IPS-18a (cell line): ENCODE data around the gene CTBP2.
"Not testable (repeated sequence)": the region's sequence is repeated elsewhere in the genome, so short reads cannot be mapped to it uniquely, and the experiment has no call there.

ENCODE experiments used
- H3K27ac ChIP-seq: one replicate; pipeline ENCODE4 v1.5.1; 2013; ENCODE audit warnings: low read length
- H3K27me3 ChIP-seq: one replicate; pipeline ENCODE4 v1.6.1; 2013; ENCODE audit warnings: mild to moderate bottlenecking, low read length; ENCODE audit not compliant: control insufficient read depth, insufficient read depth
- H3K36me3 ChIP-seq: one replicate; pipeline ENCODE4 v1.6.1; 2013; ENCODE audit warnings: low read depth, low read length; ENCODE audit not compliant: control insufficient read depth
- H3K4me1 ChIP-seq: one replicate; pipeline ENCODE4 v1.6.1; 2013; ENCODE audit warnings: low read depth, low read length; ENCODE audit not compliant: control insufficient read depth
- H3K4me3 ChIP-seq: one replicate; pipeline ENCODE4 v1.5.1; 2013; ENCODE audit warnings: low read length
- H3K9ac ChIP-seq: one replicate; pipeline ENCODE4 v1.6.1; 2013; ENCODE audit warnings: mild to moderate bottlenecking, low read length, moderate library complexity
- H3K9me3 ChIP-seq: one replicate; pipeline ENCODE4 v1.6.1; 2013; ENCODE audit warnings: low read depth, low read length; ENCODE audit not compliant: control insufficient read depth

CTBP2 gene

GRCh38 chr10:125085258-125086054 is 74.9 kb downstream of the CTBP2 start:
- Histone ChIP-seq H3K9ac (no peak overlapping the region), H3K27me3 (no peaks in the 10 kb centered on the region), H3K4me1 (no peaks in the 10 kb centered on the region), H3K27ac (peak overlapping the region; percentile 14), H3K4me3 (no peak overlapping the region), H3K36me3 (peaks cover 33% of the 10 kb centered on the region), H3K9me3 (no peaks in the 10 kb centered on the region)

DNA sequence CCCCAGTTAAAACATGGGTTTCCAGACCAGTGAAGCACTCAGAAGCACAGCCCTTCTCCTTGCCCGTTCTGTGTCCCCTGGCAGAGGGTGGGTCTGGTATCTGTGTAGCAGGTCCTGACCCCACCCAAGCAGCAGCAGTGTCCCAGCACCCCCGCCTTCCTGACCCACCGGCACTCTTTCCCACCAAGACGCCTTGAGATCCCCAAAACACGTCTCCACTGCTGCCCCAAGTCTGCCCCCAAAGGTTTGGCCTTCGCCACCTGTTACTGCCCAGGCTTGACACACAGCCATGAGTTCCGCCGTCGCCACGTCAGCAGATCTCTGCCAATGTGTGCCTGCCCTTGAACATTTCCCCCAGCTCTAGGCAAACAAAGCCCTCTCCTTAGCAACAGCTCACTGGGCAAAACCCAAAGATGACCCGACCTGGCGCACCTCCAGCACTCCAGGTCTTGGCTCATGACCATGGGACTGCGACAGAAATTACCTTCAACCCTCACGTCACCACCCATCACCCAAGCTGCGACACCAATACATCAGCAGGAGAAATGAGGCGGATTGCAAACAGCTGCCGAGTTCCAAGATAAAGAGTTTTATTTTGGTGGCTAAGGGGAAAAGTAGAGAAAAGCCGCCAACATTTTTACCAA is 75.6 kb downstream of the CTBP2 start:
- Histone ChIP-seq H3K9ac (no peak overlapping the region), H3K9me3 (no peaks in the 10 kb centered on the region), H3K4me1 (no peaks in the 10 kb centered on the region), H3K4me3 (no peak overlapping the region), H3K27ac (no peak overlapping the region), H3K27me3 (no peaks in the 10 kb centered on the region), H3K36me3 (peaks cover 33% of the 10 kb centered on the region)

DNA sequence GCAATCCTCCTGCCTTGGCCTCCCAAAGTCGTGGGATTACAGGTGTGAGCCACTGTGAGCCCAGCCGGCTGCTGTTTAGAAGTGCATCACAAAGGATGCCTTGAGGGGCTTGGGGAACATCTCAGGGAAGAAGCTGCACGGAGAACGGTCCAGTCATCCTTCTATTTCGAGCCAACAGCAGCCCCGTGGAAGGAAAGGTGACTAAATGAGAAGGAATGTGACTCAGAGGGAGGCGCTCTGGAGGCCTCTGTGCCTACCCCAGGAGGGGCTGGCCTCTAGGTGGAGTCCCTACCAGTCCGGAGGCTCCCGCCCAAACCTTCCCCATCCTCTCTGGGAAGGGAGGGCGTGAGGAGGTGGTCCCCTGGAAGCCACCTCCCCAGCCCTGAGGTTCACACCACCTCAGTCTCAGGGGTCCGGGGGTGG is 76.2 kb downstream of the CTBP2 start:
- H3K27ac ChIP-seq = no peak overlapping the region
- peaks cover 33% of the 10 kb centered on the region for H3K36me3 ChIP-seq

GRCh38 chr10:125083576-125083920 is 76.8 kb downstream of the CTBP2 start:
- H3K27me3 ChIP-seq = no peaks in the 10 kb centered on the region
- no peak overlapping the region for H3K4me3 ChIP-seq
- H3K4me1 ChIP-seq = no peaks in the 10 kb centered on the region
- H3K27ac ChIP-seq = no peak overlapping the region
- H3K9me3 ChIP-seq = no peaks in the 10 kb centered on the region
- H3K36me3 ChIP-seq = peaks cover 30% of the 10 kb centered on the region
- H3K9ac ChIP-seq = no peak overlapping the region

More for the DNA sequence above, 76.2 kb downstream of the CTBP2 start:
- Histone ChIP-seq H3K4me1 (no peaks in the 10 kb centered on the region), H3K9me3 (no peaks in the 10 kb centered on the region), H3K9ac (no peak overlapping the region), H3K4me3 (no peak overlapping the region), H3K27me3 (no peaks in the 10 kb centered on the region)

DNA sequence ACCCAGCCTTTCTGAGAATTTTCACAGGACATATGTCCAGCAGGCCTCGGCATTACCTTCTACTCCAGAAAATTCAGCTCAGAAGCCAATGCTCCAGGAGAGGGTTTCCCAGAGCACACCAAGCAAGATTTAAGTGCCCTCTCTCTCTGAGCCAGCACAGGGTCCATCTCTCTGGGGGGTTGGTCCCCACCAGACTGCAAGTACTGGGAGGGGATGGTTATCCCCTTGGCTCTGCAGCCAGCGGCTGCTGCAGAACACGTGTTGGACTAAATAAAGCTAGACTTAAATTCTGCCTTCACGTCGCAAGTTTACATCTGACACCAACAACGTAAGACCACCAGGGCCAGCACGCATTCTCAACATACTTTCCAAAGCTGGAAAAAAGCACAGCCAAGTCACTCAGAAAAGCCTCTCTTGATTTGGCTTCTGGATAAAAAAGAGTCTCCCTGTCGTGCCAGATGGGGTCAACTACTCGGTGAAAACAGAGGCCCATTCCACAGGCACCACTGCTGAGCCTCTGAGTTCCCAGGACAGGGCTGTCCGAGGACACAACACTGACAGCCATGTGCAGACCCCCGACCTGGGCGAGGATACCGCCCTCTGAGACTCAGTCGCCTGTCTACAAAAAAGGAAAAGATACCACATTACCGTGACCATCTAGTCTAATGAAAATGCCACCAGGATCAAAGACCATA is 77.3 kb downstream of the CTBP2 start:
- Histone ChIP-seq H3K4me1 (no peaks in the 10 kb centered on the region), H3K27ac (no peak overlapping the region), H3K9me3 (no peaks in the 10 kb centered on the region), H3K9ac (no peak overlapping the region), H3K36me3 (peaks cover 28% of the 10 kb centered on the region), H3K4me3 (no peak overlapping the region), H3K27me3 (no peaks in the 10 kb centered on the region)

- H3K4me3 ChIP-seq, H3K27me3 ChIP-seq, H3K4me1 ChIP-seq, H3K9ac ChIP-seq, H3K27ac ChIP-seq, H3K9me3 ChIP-seq: not testable (repeated sequence)
- peaks cover 23% of the 10 kb centered on the region for H3K36me3 ChIP-seq
Measured at GRCh38 chr10:125082471-125082870, 77.9 kb downstream of the CTBP2 start.

DNA sequence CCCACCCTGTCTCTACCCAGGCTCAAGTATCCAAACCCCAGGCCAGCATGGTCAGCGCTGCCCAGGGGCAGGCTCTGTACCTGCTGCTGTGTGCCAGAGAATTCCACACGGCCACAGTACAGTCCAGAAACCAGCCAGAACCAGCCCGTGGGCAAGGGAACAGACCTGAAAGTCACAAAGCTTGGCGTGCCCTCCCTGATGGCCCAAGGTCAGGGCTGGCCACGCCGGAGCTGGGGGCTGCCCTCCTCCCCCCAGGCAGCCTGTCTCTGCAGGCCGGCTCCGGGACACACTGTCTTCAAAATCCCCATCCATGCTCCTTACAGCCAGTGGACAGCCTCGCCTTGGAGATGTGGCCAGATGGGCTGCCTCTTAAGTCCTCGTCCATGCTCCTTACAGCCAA is 78.4 kb downstream of the CTBP2 start:
- H3K9ac ChIP-seq = no peak overlapping the region
- H3K4me1 ChIP-seq = no peaks in the 10 kb centered on the region
- no peaks in the 10 kb centered on the region for H3K27me3 ChIP-seq
- no peak overlapping the region for H3K27ac ChIP-seq
- H3K36me3 ChIP-seq = peaks cover 21% of the 10 kb centered on the region
- H3K9me3 ChIP-seq = no peaks in the 10 kb centered on the region
- no peak overlapping the region for H3K4me3 ChIP-seq

GRCh38 chr10:125080984-125081383 is 79.4 kb downstream of the CTBP2 start:
- H3K36me3 ChIP-seq = peaks cover 24% of the 10 kb centered on the region
- no peak overlapping the region for H3K27ac ChIP-seq
- no peaks in the 10 kb centered on the region for H3K9me3 ChIP-seq
- no peaks in the 10 kb centered on the region for H3K27me3 ChIP-seq
- H3K9ac ChIP-seq = no peak overlapping the region
- no peaks in the 10 kb centered on the region for H3K4me1 ChIP-seq
- H3K4me3 ChIP-seq = no peak overlapping the region

DNA sequence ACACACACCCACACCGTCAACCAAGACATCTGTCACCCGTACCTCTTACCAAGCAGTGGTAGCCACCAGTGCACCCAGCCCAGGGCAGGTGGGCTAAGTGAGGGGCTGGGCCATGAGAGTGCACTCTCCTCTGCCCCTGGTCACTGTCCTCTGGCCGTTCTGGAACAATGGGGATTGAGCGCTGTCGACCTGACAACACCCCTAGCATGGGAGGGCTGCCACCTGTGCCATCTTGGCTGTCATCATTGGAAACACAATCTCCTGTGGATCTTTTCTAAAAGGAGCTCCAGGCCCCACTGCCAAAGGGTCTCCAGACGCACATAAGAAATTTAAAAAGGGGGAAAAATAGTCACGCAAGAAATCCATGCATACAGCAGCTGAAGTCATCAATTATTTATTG is 80.1 kb downstream of the CTBP2 start:
- H3K4me1 ChIP-seq = no peaks in the 10 kb centered on the region
- no peaks in the 10 kb centered on the region for H3K27me3 ChIP-seq
- no peak overlapping the region for H3K4me3 ChIP-seq
- no peak overlapping the region for H3K27ac ChIP-seq
- no peaks in the 10 kb centered on the region for H3K9me3 ChIP-seq
- H3K36me3 ChIP-seq = peaks cover 22% of the 10 kb centered on the region
- H3K9ac ChIP-seq = no peak overlapping the region

GRCh38 chr10:125079091-125079600 is 81.2 kb downstream of the CTBP2 start:
- H3K27me3 ChIP-seq = no peaks in the 10 kb centered on the region
- H3K9me3 ChIP-seq = no peaks in the 10 kb centered on the region
- peaks cover 28% of the 10 kb centered on the region for H3K36me3 ChIP-seq
- no peak overlapping the region for H3K4me3 ChIP-seq
- no peak overlapping the region for H3K9ac ChIP-seq
- no peak overlapping the region for H3K27ac ChIP-seq
- H3K4me1 ChIP-seq = no peaks in the 10 kb centered on the region

DNA sequence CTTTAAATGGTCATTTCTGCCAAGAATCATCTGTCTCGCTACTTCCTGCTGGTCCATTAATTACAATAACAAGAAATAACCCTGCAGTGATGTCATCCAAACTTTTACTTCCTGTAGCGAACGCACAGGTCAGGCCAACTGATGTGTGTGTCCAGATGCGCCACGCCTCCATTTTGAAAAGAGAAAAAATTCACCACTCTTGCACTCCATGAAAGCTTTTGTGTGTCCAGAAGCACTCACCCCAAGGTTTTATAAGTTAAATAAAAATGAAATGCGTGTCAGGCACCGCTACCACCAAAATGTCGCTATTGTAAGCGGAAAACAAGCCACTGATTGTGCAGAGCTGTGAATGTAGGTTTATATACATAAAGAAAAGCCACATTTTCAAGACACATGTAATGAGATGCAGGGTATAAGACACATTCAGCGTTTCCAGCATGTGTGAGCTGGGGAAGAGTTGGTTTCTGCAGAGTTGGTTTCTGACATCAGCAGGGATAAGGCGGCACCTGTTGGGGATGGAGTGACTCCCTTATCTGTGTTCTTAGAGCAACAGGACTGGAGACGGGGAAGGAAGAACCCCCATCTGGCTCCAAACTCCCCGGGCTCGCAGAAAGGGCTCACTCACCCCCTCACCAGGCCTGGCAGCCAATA is 83.3 kb downstream of the CTBP2 start:
- H3K27ac ChIP-seq = no peak overlapping the region
- H3K4me1 ChIP-seq = no peaks in the 10 kb centered on the region
- H3K36me3 ChIP-seq = peaks cover 22% of the 10 kb centered on the region
- no peaks in the 10 kb centered on the region for H3K9me3 ChIP-seq
- H3K4me3 ChIP-seq = no peak overlapping the region
- H3K9ac ChIP-seq = no peak overlapping the region
- no peaks in the 10 kb centered on the region for H3K27me3 ChIP-seq
